Skeletal muscle satellite cell (primary cell): Measurements from ENCODE around the gene LMAN2L.

Experiments used
- H3K27me3 ChIP-seq: 2 replicates; pipeline ENCODE4 v1.7.0; 2013; ENCODE audit warnings: low read length; ENCODE audit not compliant: control insufficient read depth, insufficient read depth
- H3K36me3 ChIP-seq: 2 replicates; pipeline ENCODE4 v1.7.0; 2013; ENCODE audit warnings: mild to moderate bottlenecking, control low read depth, low read length; ENCODE audit not compliant: insufficient read depth
- H3K4me1 ChIP-seq: 2 replicates; pipeline ENCODE4 v1.7.0; 2013; ENCODE audit warnings: low read length; ENCODE audit not compliant: control insufficient read depth, insufficient read depth
- H3K4me2 ChIP-seq: 2 replicates; pipeline ENCODE4 v1.7.0; 2013; ENCODE audit warnings: mild to moderate bottlenecking, low read length
- H3K4me3 ChIP-seq: 2 replicates; pipeline ENCODE4 v1.7.0; 2013; ENCODE audit warnings: low read length
- H3K9ac ChIP-seq: 2 replicates; pipeline ENCODE4 v1.7.0; 2013; ENCODE audit warnings: mild to moderate bottlenecking, low read depth, low read length, moderate library complexity
- H3K9me3 ChIP-seq: replicated peaks from 2 replicates; pipeline ENCODE4 v1.7.0; 2013; ENCODE audit warnings: mild to moderate bottlenecking, control low read depth, low read length

Gene LMAN2L

DNA sequence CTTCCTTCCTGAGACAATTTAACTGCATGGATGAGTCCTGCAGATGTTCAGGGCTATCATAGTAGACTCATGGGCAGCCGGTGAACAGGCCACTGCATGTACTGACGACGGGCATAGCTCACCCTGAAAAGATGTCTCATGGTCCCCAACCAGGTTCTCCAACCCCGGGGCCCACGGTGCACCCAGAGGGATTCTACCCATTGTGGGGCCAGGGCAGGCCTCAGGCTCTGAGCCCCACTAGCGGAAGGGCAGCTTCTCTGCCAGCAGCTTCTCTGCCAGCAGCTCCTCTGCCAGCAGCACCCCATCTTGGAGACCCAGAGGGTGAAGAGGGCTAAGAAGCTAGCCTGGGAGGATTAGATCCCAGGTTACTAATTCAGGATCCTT is 17.6 kb upstream of the LMAN2L start:
- Histone ChIP-seq H3K4me3 (no peak overlapping the region), H3K36me3 (no peaks in the 10 kb centered on the region), H3K4me1 (peaks cover 21% of the 10 kb centered on the region), H3K27me3 (peaks cover 8% of the 10 kb centered on the region), H3K9ac (no peak overlapping the region), H3K4me2 (no peak overlapping the region), H3K9me3 (no peaks in the 10 kb centered on the region)

DNA sequence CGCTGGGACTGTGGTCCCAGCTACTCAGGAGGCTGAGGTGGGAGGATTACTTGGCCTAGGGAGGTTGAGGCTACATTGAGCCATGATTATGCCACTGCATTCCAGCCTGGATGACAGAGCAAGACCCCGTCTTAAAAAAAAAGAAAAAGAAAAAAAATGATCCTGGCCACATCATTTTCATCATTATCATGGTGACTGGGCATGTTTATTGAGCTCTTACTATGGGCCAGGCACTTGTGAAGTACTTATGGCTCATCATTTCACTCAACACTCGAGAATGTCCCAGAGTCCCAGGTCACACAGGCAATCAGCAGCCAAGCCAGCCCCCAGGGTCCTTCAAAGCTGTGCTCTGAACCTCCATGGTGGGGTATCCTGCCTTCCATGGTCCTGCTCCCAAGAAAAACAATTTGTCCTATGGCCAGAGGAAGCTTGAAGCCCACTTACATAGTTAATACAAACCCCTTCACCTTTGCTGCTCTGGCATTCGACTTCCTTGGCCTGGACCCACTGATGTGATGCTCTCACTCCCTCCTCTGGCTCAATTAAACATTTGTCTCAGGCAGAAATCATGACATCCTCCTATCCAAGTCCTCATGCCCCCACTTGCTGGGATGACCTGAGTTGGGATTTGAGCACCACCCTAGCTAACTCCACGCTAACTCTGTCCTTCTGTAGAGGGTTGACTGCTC is 17.1 kb upstream of the LMAN2L start:
- Histone ChIP-seq H3K4me3 (no peak overlapping the region), H3K4me1 (peaks cover 15% of the 10 kb centered on the region), H3K9me3 (no peaks in the 10 kb centered on the region), H3K4me2 (no peak overlapping the region), H3K27me3 (peaks cover 8% of the 10 kb centered on the region), H3K9ac (no peak overlapping the region), H3K36me3 (no peaks in the 10 kb centered on the region)

GRCh38 chr2:96754317-96754716 is 14.5 kb upstream of the LMAN2L start:
- no peak overlapping the region for H3K4me3 ChIP-seq
- no peak overlapping the region for H3K9ac ChIP-seq
- no peaks in the 10 kb centered on the region for H3K36me3 ChIP-seq
- H3K4me2 ChIP-seq = no peak overlapping the region
- H3K4me1 ChIP-seq = no peaks in the 10 kb centered on the region
- H3K9me3 ChIP-seq = no peaks in the 10 kb centered on the region
- peaks cover 13% of the 10 kb centered on the region for H3K27me3 ChIP-seq

DNA sequence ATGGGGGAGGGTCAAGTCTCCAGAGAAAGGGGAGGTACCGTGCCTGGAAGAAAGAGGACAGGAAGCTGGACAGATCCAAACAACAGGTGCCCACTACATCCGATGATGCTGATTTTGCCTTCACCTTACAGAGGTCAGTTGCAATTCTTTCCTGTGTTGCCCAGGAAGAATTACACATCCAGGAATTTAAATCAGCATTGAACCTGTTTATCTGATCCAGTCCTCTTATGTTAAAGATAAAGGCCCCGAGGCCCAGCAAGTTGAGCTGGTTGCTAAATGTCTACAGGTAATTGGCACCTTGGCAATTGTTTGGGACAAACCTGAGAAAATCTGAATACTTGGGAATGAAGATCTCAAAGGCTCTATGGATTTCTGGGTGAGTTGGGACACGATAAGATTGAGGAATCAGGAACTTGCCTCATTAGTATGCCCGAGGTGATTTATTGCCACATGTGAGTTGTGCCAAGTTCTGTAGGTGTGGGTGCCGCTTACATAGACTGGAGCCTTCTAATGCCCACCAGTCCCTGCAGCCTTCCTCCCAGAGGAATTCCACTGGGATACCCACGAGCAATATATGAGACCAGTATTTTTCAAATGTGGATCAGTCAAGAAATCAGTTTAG is 13.9 kb upstream of the LMAN2L start:
- no peaks in the 10 kb centered on the region for H3K9me3 ChIP-seq
- no peak overlapping the region for H3K9ac ChIP-seq

DNA sequence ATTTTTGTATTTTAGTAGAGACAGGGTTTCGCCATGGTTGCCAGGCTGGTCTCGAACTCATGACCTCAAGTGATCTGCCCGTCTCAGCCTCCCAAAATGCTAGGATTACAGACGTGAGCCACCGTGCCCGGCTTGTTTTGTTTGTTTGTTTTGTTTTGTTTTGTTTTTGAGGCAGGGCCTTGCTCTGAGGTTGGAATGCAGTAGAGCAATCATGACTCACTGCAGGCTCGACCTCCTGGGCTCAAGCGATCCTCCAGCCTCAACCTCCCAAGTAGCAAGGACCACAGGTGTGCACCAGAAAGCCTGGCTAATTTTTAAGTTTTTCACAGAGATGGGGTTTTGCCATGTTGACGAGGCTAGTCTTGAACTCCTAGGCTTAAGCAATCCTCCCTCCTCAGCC is 11.9 kb upstream of the LMAN2L start:
- Histone ChIP-seq H3K4me2 (no peak overlapping the region), H3K4me1 (no peaks in the 10 kb centered on the region), H3K9me3 (no peaks in the 10 kb centered on the region)

More for the DNA sequence above, 13.9 kb upstream of the LMAN2L start:
- no peak overlapping the region for H3K4me2 ChIP-seq
- H3K4me1 ChIP-seq = no peaks in the 10 kb centered on the region
- H3K36me3 ChIP-seq = no peaks in the 10 kb centered on the region
- H3K4me3 ChIP-seq = no peak overlapping the region
- peaks cover 13% of the 10 kb centered on the region for H3K27me3 ChIP-seq

DNA sequence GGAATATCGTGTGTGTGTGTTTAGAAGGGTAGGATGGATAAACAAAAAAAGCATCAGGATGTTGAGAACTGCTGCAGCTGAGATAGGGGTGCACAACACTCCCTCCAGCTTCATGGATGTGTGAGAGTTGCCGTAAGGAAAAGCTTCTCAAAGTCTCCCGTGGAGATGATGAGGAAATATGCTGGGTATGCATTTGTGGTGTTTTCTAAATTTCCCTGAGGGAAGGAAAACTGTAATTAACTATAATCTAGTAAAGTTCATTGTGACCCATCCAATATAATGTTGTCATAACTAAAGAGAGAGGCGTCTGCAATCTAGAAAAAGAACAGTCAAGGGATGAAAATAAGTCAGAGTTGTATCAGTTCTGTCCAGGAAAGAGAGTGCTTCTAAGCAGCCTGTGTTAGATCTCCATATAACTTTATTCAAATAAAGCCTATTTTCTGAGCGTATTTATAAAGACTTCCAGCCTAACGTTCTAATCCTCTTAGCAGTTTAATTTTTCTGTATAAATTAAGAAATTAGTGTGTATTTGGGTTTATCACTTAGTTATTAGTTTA is 7.3 kb upstream of the LMAN2L start:
- H3K4me1 ChIP-seq = no peaks in the 10 kb centered on the region
- no peaks in the 10 kb centered on the region for H3K9me3 ChIP-seq
- peaks cover 16% of the 10 kb centered on the region for H3K27me3 ChIP-seq
- no peak overlapping the region for H3K4me2 ChIP-seq
- H3K36me3 ChIP-seq = no peaks in the 10 kb centered on the region
- H3K9ac ChIP-seq = no peak overlapping the region
- no peak overlapping the region for H3K4me3 ChIP-seq

More for the DNA sequence above, 11.9 kb upstream of the LMAN2L start:
- Histone ChIP-seq H3K36me3 (no peaks in the 10 kb centered on the region), H3K9ac (no peak overlapping the region), H3K27me3 (peaks cover 13% of the 10 kb centered on the region), H3K4me3 (no peak overlapping the region)

GRCh38 chr2:96739076-96739632 is 710 bp downstream of the LMAN2L start:
- Histone ChIP-seq H3K4me1 (peaks cover 5% of the 10 kb centered on the region), H3K36me3 (peaks cover 11% of the 10 kb centered on the region), H3K27me3 (no peaks in the 10 kb centered on the region), H3K9me3 (no peaks in the 10 kb centered on the region), H3K9ac (peak overlapping the region; percentile 86), H3K4me2 (peak overlapping the region; percentile 78), H3K4me3 (peak overlapping the region; percentile 79)

- Histone ChIP-seq H3K36me3 (peaks cover 24% of the 10 kb centered on the region), H3K9ac (no peak overlapping the region), H3K4me1 (peaks cover 5% of the 10 kb centered on the region), H3K27me3 (no peaks in the 10 kb centered on the region), H3K9me3 (no peaks in the 10 kb centered on the region), H3K4me2 (no peak overlapping the region), H3K4me3 (no peak overlapping the region)
These were observed 2.0 kb downstream of the LMAN2L start for GRCh38 chr2:96737831-96738230.

GRCh38 chr2:96737251-96737650 is 2.6 kb downstream of the LMAN2L start:
- H3K4me1 ChIP-seq = peaks cover 5% of the 10 kb centered on the region
- no peaks in the 10 kb centered on the region for H3K27me3 ChIP-seq
- no peak overlapping the region for H3K4me2 ChIP-seq
- H3K4me3 ChIP-seq = no peak overlapping the region
- H3K9ac ChIP-seq = no peak overlapping the region
- H3K36me3 ChIP-seq = peaks cover 24% of the 10 kb centered on the region
- no peaks in the 10 kb centered on the region for H3K9me3 ChIP-seq

- H3K4me2 ChIP-seq = no peak overlapping the region
- H3K36me3 ChIP-seq = peaks cover 29% of the 10 kb centered on the region
- no peak overlapping the region for H3K4me3 ChIP-seq
- peaks cover 9% of the 10 kb centered on the region for H3K4me1 ChIP-seq
- H3K9ac ChIP-seq = no peak overlapping the region
- H3K9me3 ChIP-seq = no peaks in the 10 kb centered on the region
- no peaks in the 10 kb centered on the region for H3K27me3 ChIP-seq
These were observed 4.8 kb downstream of the LMAN2L start for GRCh38 chr2:96734880-96735583.

DNA sequence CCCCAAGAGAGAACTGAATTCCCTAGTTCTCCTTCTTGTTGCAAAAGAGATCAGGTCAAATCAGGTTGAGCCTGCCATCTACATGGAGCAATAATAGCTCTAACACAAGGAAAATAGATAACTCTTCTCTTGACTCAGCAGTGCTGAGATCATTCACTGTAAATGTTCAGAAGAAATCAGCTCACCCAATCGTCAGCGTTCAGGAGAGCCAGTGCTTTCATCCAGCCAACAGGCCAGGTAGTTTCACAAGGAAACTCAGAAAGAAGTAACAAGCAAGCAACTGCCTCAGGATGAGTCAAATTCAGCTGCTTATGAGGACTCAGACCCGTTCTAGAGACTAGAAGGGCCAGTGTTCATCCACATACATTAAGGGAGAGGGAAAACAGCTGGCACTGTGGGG is 5.9 kb downstream of the LMAN2L start:
- H3K9me3 ChIP-seq = no peaks in the 10 kb centered on the region
- peaks cover 29% of the 10 kb centered on the region for H3K36me3 ChIP-seq
- H3K27me3 ChIP-seq = no peaks in the 10 kb centered on the region
- peaks cover 6% of the 10 kb centered on the region for H3K4me1 ChIP-seq
- no peak overlapping the region for H3K4me2 ChIP-seq
- no peak overlapping the region for H3K9ac ChIP-seq
- no peak overlapping the region for H3K4me3 ChIP-seq
